ENCODE results near the gene TAX1BP1.

Gene TAX1BP1

GRCh38 chr7:27777662-27778061, 37.7 kb downstream of the TAX1BP1 start:
- DNase-seq (ENCODE audit: low read depth in 4 of 4, low spot score in 1 of 4), result no peak

GRCh38 chr7:27779873-27780272, 39.9 kb downstream of the TAX1BP1 start:
- no peak for DNase-seq (ENCODE audit: low read depth in 4 of 4, low spot score in 1 of 4)

- DNase-seq (ENCODE audit: low read depth in 4 of 4, low spot score in 1 of 4), result no peak
Observed at GRCh38 chr7:27781188-27781587, 41.2 kb downstream of the TAX1BP1 start.

- DNase-seq (ENCODE audit: low read depth in 4 of 4, low spot score in 1 of 4), result no peak
Observed at GRCh38 chr7:27782849-27783248, 42.9 kb downstream of the TAX1BP1 start.

GRCh38 chr7:27784399-27785053, 44.6 kb downstream of the TAX1BP1 start:
- DNase-seq (ENCODE audit: low read depth in 4 of 4, low spot score in 1 of 4), result peak in 1 of 4 experiments; percentile 6

GRCh38 chr7:27788437-27788836, 48.5 kb downstream of the TAX1BP1 start:
- no peak for DNase-seq (ENCODE audit: low read depth in 4 of 4, low spot score in 1 of 4)

- DNase-seq (ENCODE audit: low read depth in 4 of 4, low spot score in 1 of 4), result no peak
Observed at GRCh38 chr7:27793780-27794179, 53.8 kb downstream of the TAX1BP1 start.

- DNase-seq (ENCODE audit: low read depth in 4 of 4, low spot score in 1 of 4), result no peak
Observed at GRCh38 chr7:27795977-27796376, 56.0 kb downstream of the TAX1BP1 start.

- DNase-seq (ENCODE audit: low read depth in 4 of 4, low spot score in 1 of 4), result no peak
Observed at GRCh38 chr7:27799212-27799611, 59.2 kb downstream of the TAX1BP1 start.

GRCh38 chr7:27802999-27803398, 63.0 kb downstream of the TAX1BP1 start:
- DNase-seq (ENCODE audit: low read depth in 4 of 4, low spot score in 1 of 4), result no peak

- no peak for DNase-seq (ENCODE audit: low read depth in 4 of 4, low spot score in 1 of 4)
Observed at GRCh38 chr7:27804139-27804538, 64.2 kb downstream of the TAX1BP1 start.

- no peak for DNase-seq (ENCODE audit: low read depth in 4 of 4, low spot score in 1 of 4)
Observed at GRCh38 chr7:27808626-27809025, 68.7 kb downstream of the TAX1BP1 start.

- DNase-seq (ENCODE audit: low read depth in 4 of 4, low spot score in 1 of 4), result no peak
Observed at GRCh38 chr7:27810186-27810585, 70.2 kb downstream of the TAX1BP1 start.

GRCh38 chr7:27812706-27813105, 72.7 kb downstream of the TAX1BP1 start:
- no peak for DNase-seq (ENCODE audit: low read depth in 4 of 4, low spot score in 1 of 4)

GRCh38 chr7:27822245-27822644, 82.3 kb downstream of the TAX1BP1 start:
- DNase-seq (ENCODE audit: low read depth in 4 of 4, low spot score in 1 of 4), result no peak

GRCh38 chr7:27825891-27826290, 85.9 kb downstream of the TAX1BP1 start:
- no peak for DNase-seq (ENCODE audit: low read depth in 4 of 4, low spot score in 1 of 4)

- no peak for DNase-seq (ENCODE audit: low read depth in 4 of 4, low spot score in 1 of 4)
Observed at GRCh38 chr7:27826357-27826756, 86.4 kb downstream of the TAX1BP1 start.

- no peak for DNase-seq (ENCODE audit: low read depth in 4 of 4, low spot score in 1 of 4)
Observed at GRCh38 chr7:27834179-27834921, 94.4 kb downstream of the TAX1BP1 start.

GRCh38 chr7:27835376-27835775, 95.4 kb downstream of the TAX1BP1 start:
- DNase-seq (ENCODE audit: low read depth in 4 of 4, low spot score in 1 of 4), result no peak

GRCh38 chr7:27836536-27836935, 96.6 kb downstream of the TAX1BP1 start:
- no peak for DNase-seq (ENCODE audit: low read depth in 4 of 4, low spot score in 1 of 4)

GRCh38 chr7:27839099-27839498, 99.1 kb downstream of the TAX1BP1 start:
- no peak for DNase-seq (ENCODE audit: low read depth in 4 of 4, low spot score in 1 of 4)

GRCh38 chr7:27840313-27840712, 100.4 kb downstream of the TAX1BP1 start:
- peak in 2 of 4 experiments; percentile 2 to 9 for DNase-seq (ENCODE audit: low read depth in 4 of 4, low spot score in 1 of 4)

All from stimulated activated CD4-positive, alpha-beta T cell treated with anti-CD3 and anti-CD28 coated beads, Interleukin-1b, Interleukin-23, amount 100 ng/mL, for 24 hours (primary cell).